T-helper 2 cell (primary cell): ENCODE measurements around the gene ACSF2.

Source experiments
- DNase-seq, 5 experiments: peaks; one replicate each; pipeline versions ENCODE4 v3.0.0 to v3.0.0-alpha.2; 2012 to 2022

The ACSF2 gene

DNA sequence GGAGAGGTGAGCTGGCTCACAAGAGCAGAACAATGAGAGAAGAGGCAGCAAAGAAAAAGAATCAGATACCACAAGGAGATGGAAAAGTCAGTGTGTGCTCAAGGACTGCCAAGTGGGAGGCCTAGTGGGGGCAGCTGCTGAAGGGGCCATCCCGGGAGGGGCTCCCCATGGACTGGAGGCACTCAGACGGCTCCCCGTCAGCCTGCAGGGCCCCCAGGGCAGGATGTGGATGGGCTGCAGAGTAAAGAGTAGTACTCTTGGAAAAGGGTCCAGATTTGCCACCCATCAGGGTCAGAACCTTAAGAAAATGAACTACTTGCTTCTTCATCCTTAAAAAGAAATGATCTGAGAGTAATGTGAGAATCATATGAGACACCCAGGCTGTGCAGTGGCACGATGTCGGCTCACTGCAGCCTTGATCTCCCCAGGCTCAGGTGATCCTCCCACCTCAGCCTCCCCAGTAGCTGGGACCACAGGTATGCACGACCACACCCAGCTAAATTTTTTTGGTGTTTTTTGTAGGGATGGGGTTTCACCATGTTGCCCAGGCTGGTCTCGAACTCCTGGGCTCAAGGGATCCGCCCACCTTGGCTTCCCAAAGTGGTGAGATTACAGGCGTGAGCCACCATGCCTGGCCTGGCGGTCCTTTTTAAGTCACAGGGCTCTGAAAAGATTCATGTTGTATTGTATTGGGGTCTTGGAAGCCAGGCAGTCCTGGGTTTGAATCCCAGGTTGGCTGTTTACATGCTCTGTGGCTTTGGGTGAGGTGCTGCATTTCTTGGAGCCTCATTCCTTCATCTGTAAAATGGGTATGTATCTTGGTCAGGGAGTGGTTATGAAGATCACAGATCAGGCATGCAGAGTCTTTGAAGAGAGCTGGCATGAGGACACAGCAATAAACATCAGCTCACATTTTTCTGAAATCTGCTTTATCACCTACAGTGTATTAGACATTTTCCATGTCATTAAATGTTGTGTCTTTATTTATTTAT, 15.1 kb downstream of the ACSF2 start:
- DNase-seq: no peak

- DNase-seq: no peak
Observed at GRCh38 chr17:50443505-50443974, 17.5 kb downstream of the ACSF2 start.

DNA sequence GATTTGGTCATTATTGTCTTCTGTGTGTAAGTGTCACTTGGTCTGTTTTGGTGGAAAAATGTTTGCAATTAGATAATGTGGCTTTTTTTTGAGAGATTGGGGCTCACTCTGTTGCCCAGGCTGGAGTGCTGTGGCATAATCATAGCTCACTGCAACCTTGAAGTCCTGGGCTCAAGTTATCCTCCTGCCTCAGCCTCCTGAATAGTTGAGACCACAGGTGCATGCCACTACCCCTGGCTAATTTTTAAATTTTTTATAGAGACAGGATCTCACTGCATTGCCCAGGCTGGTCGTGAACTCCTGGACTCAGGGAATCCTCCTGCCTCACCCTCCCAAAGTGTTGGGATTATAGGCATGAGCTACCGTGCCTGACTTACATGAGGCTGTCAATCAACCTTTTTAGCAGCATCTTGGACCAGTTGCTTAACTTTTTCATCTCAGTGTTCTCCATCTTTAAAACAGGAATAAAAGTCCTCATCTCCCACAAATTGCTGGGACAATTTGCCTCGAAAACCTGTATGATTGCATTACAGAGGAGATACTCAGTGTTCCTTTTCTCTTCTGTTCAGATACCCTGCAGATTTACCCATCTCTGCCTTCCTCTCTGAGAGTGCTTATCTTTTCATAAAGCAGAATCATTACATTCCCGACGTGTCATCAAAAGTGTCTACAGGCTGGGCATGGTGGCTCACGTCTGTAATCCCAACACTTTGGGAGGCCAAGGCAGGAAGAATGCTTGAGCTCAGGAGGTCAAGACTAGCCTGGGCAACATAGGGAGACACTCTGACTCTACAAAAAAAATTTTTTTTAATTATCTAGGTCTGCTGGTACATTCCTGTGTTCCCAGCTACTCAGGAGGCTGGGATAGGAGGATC, 19.1 kb downstream of the ACSF2 start:
- no peak for DNase-seq

DNA sequence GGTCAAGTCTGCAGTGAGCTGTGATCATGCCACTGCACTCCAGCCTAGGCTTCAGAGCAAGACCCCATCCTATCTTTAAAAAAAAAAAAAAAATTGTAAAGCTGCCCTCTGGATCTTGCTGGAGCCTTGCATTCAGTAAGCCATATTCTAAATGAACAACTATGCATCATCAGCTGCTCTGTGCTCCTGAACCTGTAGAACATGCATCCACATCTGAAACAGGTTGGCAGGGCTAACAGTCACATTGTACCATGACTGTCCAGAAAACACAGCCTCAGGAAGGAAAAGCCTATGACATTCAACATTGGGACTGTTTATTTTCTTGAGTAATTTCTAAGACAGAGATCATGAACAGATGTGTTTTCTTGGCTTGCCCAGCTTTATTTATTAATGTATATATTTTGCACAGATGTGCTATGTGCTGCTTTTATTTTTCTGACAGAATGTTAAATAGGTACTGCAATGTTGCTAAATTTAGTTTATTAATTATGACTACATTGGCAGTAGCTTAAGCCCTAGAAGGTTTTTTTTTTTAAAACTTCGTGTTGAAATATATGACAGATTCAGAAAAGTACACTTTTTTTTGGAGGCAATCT, 19.8 kb downstream of the ACSF2 start:
- DNase-seq: no peak

- no peak for DNase-seq
Observed at GRCh38 chr17:50447870-50448595, 22.0 kb downstream of the ACSF2 start.

DNA sequence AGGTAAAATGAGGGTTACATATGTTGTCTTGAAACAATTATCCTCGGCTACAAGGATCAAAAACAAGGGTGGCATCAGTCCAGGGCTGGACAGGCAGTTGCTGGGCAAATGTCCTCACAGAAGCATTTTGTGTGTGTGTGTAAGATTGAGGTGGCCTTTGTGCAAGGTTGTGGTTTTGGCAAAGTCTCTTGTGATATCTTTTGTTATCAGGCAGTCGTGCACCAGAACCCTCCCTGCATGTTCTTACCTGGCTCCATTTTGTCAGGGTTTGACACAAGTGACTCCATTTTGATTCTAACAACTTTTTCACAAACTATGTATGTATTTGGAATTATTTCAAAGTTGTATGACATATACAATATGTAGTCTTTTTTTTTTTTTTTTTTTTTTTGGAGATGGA, 22.6 kb downstream of the ACSF2 start:
- DNase-seq: no peak

DNA sequence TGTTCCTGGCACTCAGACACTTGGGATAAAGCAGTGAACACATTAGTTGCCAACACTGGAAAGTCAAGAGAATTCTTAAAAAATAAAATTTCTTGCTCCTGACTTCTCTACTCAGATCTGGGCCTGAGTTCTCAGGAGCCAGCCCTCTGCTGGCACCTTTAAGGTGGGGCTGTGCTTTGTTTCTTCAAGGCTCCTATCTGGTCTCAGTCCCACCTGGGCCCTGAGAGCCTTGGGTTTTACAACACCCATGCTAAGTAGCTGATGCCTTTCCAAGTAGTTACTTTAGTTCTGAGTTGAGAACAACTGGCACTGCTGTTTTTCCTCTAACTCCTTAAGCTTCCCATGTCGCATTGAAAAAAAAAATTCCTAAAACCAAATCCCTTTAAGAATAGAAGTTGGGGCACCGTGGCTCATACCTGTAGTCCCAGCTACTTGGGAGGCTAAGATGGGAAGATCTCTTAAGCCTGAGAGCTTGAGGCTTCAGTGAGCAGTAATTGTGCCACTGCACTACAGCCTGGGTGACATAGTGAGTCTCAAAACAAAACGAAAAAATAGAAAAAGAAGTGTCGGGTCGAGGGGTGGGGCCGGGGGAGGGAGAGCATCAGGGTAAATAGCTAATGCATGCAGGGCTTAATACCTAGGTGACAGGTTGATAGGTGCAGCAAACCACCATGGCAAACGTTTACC, 26.1 kb downstream of the ACSF2 start:
- no peak for DNase-seq

DNA sequence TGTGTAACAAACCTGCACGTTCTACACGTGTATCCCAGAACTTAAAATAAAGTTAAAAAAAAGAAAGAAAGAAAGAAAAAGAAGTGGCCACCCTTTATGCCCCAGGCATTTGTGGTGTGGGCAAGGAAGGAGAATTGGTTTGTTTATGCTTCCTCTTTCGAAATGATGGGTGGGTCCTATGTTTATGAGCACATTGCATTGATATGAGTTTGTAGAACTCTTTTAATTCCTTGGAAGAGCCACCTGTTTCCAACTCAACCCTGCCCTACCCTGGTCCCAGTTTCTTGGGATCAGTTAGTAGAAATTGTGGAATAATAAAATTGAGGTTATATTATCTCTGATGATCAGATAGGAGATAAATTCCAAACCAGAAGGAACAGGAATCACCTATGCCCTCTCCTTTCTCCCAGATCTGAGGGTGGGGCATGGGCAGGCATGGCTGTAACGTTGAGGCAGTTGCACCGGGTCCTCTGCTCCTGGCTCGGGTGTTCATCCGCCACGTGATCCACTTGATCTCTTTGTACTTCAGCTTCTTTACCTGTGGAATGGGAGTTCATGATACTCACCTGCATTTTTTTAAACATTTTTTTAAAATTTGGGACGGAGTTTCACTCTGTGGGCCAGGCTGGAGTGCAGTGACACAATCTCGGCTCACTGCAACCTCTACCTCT, 26.7 kb downstream of the ACSF2 start:
- no peak for DNase-seq

- no peak for DNase-seq
Observed at GRCh38 chr17:50453901-50454300, 27.9 kb downstream of the ACSF2 start.

GRCh38 chr17:50457621-50458020, 31.6 kb downstream of the ACSF2 start:
- DNase-seq: no peak

DNA sequence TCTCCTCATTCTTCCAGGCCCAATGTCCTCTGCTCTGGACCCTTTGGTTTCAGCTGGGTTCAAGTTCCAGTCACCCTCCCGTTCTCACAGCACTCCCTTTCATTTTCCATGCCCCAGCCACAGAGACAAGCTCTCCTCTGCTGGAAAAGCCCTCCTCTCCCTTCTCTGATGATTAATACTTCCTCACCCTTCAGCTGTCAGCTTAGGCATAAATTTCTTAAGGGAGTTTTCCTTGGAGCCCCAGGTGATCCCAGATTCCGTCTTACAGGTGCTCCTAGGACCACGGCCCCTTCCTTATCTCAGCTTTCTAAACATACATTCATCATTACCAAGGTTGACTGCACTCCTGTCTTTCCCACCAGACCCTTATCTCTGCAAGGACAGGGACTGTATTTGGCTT, 32.3 kb downstream of the ACSF2 start:
- DNase-seq: no peak

GRCh38 chr17:50458701-50459676, 33.0 kb downstream of the ACSF2 start:
- no peak for DNase-seq

GRCh38 chr17:50459756-50460155, 33.7 kb downstream of the ACSF2 start:
- no peak for DNase-seq

- no peak for DNase-seq
Observed at GRCh38 chr17:50460831-50461526, 35.0 kb downstream of the ACSF2 start.

- DNase-seq: no peak
Observed at GRCh38 chr17:50461550-50462132, 35.6 kb downstream of the ACSF2 start.

GRCh38 chr17:50462446-50462845, 36.4 kb downstream of the ACSF2 start:
- DNase-seq: no peak

- no peak for DNase-seq
Observed at GRCh38 chr17:50464121-50464520, 38.1 kb downstream of the ACSF2 start.

GRCh38 chr17:50464736-50465135, 38.7 kb downstream of the ACSF2 start:
- DNase-seq: no peak

GRCh38 chr17:50465171-50465570, 39.2 kb downstream of the ACSF2 start:
- no peak for DNase-seq
